ENCODE measurements around the gene TJAP1. TPM values are rescaled to one million over a fixed set of nuclear protein-coding genes. Genes with fewer than 3 reads are reported as not detected.

TJAP1 gene
- total RNA-seq, 6 experiments from 2014 or later: 27.0 to 34.3 (median 30.2) TPM

GRCh38 chr6:43505718-43506117 lies 28.3 kb downstream of the TJAP1 start:
- no peak for DNase-seq
- Mint-ChIP-seq H3K4me1 (ENCODE audit: low read depth) (peaks cover 12% of the 10 kb centered on the region), H3K4me3 (no peak overlapping the region), H3K27ac (no peak overlapping the region), H3K36me3 (ENCODE audit: low read depth) (peaks cover 8% of the 10 kb centered on the region; the same call in 1 of the 2 replicates), H3K9me3 (no peaks in the 10 kb centered on the region), H3K27me3 (ENCODE audit: insufficient read depth) (no peaks in the 10 kb centered on the region; the same call in 1 of the 2 replicates)
- no peak for TF ChIP-seq CTCF (IDR thresholded peaks at IDR 0.05)

GRCh38 chr6:43506171-43506570 lies 28.8 kb downstream of the TJAP1 start:
- Mint-ChIP-seq H3K4me1 (ENCODE audit: low read depth) (peaks cover 12% of the 10 kb centered on the region), H3K27ac (no peak overlapping the region; the same call in 1 of the 2 replicates), H3K4me3 (no peak overlapping the region), H3K36me3 (ENCODE audit: low read depth) (peaks cover 7% of the 10 kb centered on the region; the same call in 1 of the 2 replicates), H3K9me3 (no peaks in the 10 kb centered on the region), H3K27me3 (ENCODE audit: insufficient read depth) (no peaks in the 10 kb centered on the region; the same call in 1 of the 2 replicates)
- no peak for TF ChIP-seq CTCF (IDR thresholded peaks at IDR 0.05)
- DNase-seq: no peak

GRCh38 chr6:43506667-43507471 lies 29.5 kb downstream of the TJAP1 start:
- peak; percentile 99 for TF ChIP-seq CTCF (IDR thresholded peaks at IDR 0.05)
- no peaks in the 10 kb centered on the region for H3K9me3 Mint-ChIP-seq
- no peak overlapping the region; the same call in 1 of the 2 replicates for H3K27ac Mint-ChIP-seq
- H3K36me3 Mint-ChIP-seq (ENCODE audit: low read depth): peaks cover 6% of the 10 kb centered on the region; the same call in 1 of the 2 replicates
- H3K4me1 Mint-ChIP-seq (ENCODE audit: low read depth): peaks cover 12% of the 10 kb centered on the region
- H3K4me3 Mint-ChIP-seq: no peak overlapping the region
- peak; percentile 58 for DNase-seq
- H3K27me3 Mint-ChIP-seq (ENCODE audit: insufficient read depth): peaks cover 1% of the 10 kb centered on the region; the same call in 1 of the 2 replicates

GRCh38 chr6:43508481-43509141 lies 31.2 kb downstream of the TJAP1 start:
- TF ChIP-seq CTCF (IDR thresholded peaks at IDR 0.05): no peak

GRCh38 chr6:43509142-43509983 lies 32.0 kb downstream of the TJAP1 start:
- H3K36me3 Mint-ChIP-seq (ENCODE audit: low read depth): peaks cover 5% of the 10 kb centered on the region; the same call in 1 of the 2 replicates
- TF ChIP-seq CTCF (IDR thresholded peaks at IDR 0.05): peak; percentile 39; the same call in 1 of the 2 replicates
- peaks cover 15% of the 10 kb centered on the region for H3K4me1 Mint-ChIP-seq (ENCODE audit: low read depth)
- peak overlapping the region; percentile 78 for H3K27ac Mint-ChIP-seq
- peaks cover 1% of the 10 kb centered on the region; the same call in 1 of the 2 replicates for H3K27me3 Mint-ChIP-seq (ENCODE audit: insufficient read depth)
- peak overlapping the region; percentile 88 for H3K4me3 Mint-ChIP-seq
- no peak for DNase-seq
- H3K9me3 Mint-ChIP-seq: no peaks in the 10 kb centered on the region

More at GRCh38 chr6:43508481-43509141, 31.2 kb downstream of the TJAP1 start:
- Mint-ChIP-seq H3K27ac (peak overlapping the region; percentile 78; the same call in 1 of the 2 replicates), H3K4me1 (ENCODE audit: low read depth) (peaks cover 12% of the 10 kb centered on the region), H3K27me3 (ENCODE audit: insufficient read depth) (peaks cover 1% of the 10 kb centered on the region; the same call in 1 of the 2 replicates), H3K9me3 (no peaks in the 10 kb centered on the region), H3K4me3 (peak overlapping the region; percentile 88), H3K36me3 (ENCODE audit: low read depth) (peaks cover 5% of the 10 kb centered on the region; the same call in 1 of the 2 replicates)
- DNase-seq: no peak

All from HFFc6 (cell line).